ENCODE data around the gene LPP. TPM values are rescaled to one million over a fixed set of nuclear protein-coding genes. Genes with fewer than 3 reads are reported as not detected.

LPP gene
- total and polyA plus RNA-seq, 10 of the 15 experiments (the other 5 are each of a cell fraction or from before 2014, with no cell fraction given) = under 0.01 to 0.62 (median 0.03) TPM

- TF ChIP-seq NFYA (IDR thresholded peaks at IDR 0.05; ENCODE audit: borderline replicate concordance, low read depth, low read length) = no peak
These were observed 377.3 kb downstream of the LPP start (continued) for GRCh38 chr3:188531210-188531609.

GRCh38 chr3:188533172-188533571 is 379.2 kb downstream of the LPP start:
- Histone ChIP-seq H3K4me2 (ENCODE audit: control insufficient read depth, insufficient read depth) (no peak overlapping the region), H3K79me2 (ENCODE audit: control insufficient read depth, insufficient read depth, low read length) (no peaks in the 10 kb centered on the region), H3K9me3 (replicated peaks; ENCODE audit: control insufficient read depth, insufficient read depth, low read length) (no peaks in the 10 kb centered on the region), H4K20me1 (ENCODE audit: control insufficient read depth, insufficient read depth) (no peaks in the 10 kb centered on the region), H2AFZ (ENCODE audit: control insufficient read depth, low read depth, low read length) (no peak overlapping the region), H3K27ac (ENCODE audit: control insufficient read depth, insufficient read depth) (no peak overlapping the region), H3K36me3 (ENCODE audit: control insufficient read depth in 2 of 2, insufficient read depth in 2 of 2, low read length in 1 of 2) (no peaks in the 10 kb centered on the region), H3K4me3 (no peak overlapping the region), H3K27me3 (replicated peaks in 1 of 2; ENCODE audit: control insufficient read depth in 2 of 2, insufficient read depth in 2 of 2, low read length in 1 of 2) (no peaks in the 10 kb centered on the region), H3K9ac (ENCODE audit: control insufficient read depth, insufficient read depth, low read length) (no peak overlapping the region), H3K4me1 (ENCODE audit: control insufficient read depth, insufficient read depth, low read length) (no peaks in the 10 kb centered on the region)
- no TSS peak for BruUV-seq (replicated peaks)
- ChIA-PET CTCF (no interaction called here), RAD21 (ENCODE audit: unreplicated experiment) (interaction anchor here (1.1 kb wide), 1 partner anchor 792 kb away, joined by 4 read pairs; no protein-coding TSS in a partner anchor), POLR2A (no interaction called here), SMC1A (ENCODE audit: uncharacterized antibody, unreplicated experiment) (interaction anchor here (0.9 kb wide), 1 partner anchor 182 kb away, joined by 3 read pairs; no protein-coding TSS in a partner anchor)
- intact Hi-C loops (cut with micrococcal nuclease; ENCODE audit: unreplicated experiment) (no loop called here), in situ Hi-C loops (cut with MboI) (no loop called here)
- DNase-seq (ENCODE audit: low read depth, low spot score) (no peak), FAIRE-seq (no peak), ATAC-seq (no peak)
- 0% methylated on average over 1 of the region's 1 CpG for WGBS (ENCODE audit: insufficient coverage, insufficient replicate concordance, low lambda C conversion rate, missing lambda C conversion rate)
- TF ChIP-seq ZZZ3 (IDR thresholded peaks at IDR 0.05; ENCODE audit: control insufficient read depth, insufficient read length, low read depth) (no peak), ZBED1 (IDR thresholded peaks at IDR 0.05; ENCODE audit: borderline replicate concordance) (no peak), NKRF (conservative IDR thresholded peaks at IDR 0.05) (no peak), ZNF592 (IDR thresholded peaks at IDR 0.05) (no peak), MTA3 (IDR thresholded peaks at IDR 0.05; ENCODE audit: borderline replicate concordance, low read length) (no peak), ZSCAN29 (IDR thresholded peaks at IDR 0.05) (no peak), MLLT1 (IDR thresholded peaks at IDR 0.05) (no peak), MEF2B (IDR thresholded peaks at IDR 0.05; ENCODE audit: partially characterized antibody, poor library complexity, severe bottlenecking) (no peak)

Measured in GM12878 (cell line).